HCT116 (cell line): ENCODE measurements around the gene CCNYL1.
"Not testable (repeated sequence)": the region's sequence is repeated elsewhere in the genome, so short reads cannot be mapped to it uniquely, and the experiment has no call there.

Source experiments
- ELF1 ChIP-seq: IDR thresholded peaks from 2 replicates; pipeline ENCODE4 v1.6.1; 2012; ENCODE audit warnings: low read depth, borderline replicate concordance
- EZH2 ChIP-seq: fragments of 200-600 bp; sonication (generic); IDR thresholded peaks from 2 replicates; pipeline ENCODE4 v1.6.1; 2017; ENCODE audit warnings: antibody characterized with exemption, mixed run types
- JUND ChIP-seq: IDR thresholded peaks from 2 replicates; pipeline ENCODE4 v1.6.1; 2012
- POLR2A ChIP-seq: IDR thresholded peaks from 2 replicates; pipeline ENCODE4 v1.7.0; 2011; ENCODE audit warnings: borderline replicate concordance; ENCODE audit not compliant: insufficient read depth, insufficient read length; ENCODE audit errors: extremely low read depth
- POLR2AphosphoS5 ChIP-seq: IDR thresholded peaks from 2 replicates; pipeline ENCODE4 v1.6.1; 2011; ENCODE audit warnings: mild to moderate bottlenecking, low read depth, low read length, moderate library complexity
- RAD21 ChIP-seq: IDR thresholded peaks from 2 replicates; pipeline ENCODE4 v1.6.1; 2012; ENCODE audit warnings: low read depth, mild to moderate bottlenecking
- SIN3A ChIP-seq: IDR thresholded peaks from 2 replicates; pipeline ENCODE4 v1.6.1; 2012; ENCODE audit warnings: low read depth
- SP1 ChIP-seq: IDR thresholded peaks from 2 replicates; pipeline ENCODE4 v1.6.1; 2012; ENCODE audit warnings: low read depth
- TF ChIP-seq, protein P1 (sequence below), 3 experiments: fragments of 200-600 bp in 1 of 3; sonication (generic) in 1 of 3; IDR thresholded peaks in 2 of 3; conservative IDR thresholded peaks in 1 of 3; 2 replicates each; pipeline ENCODE4 v1.5.1; 2012 to 2017; ENCODE audit warnings: low read depth in 2 of 3, low read length in 2 of 3, antibody characterized with exemption in 1 of 3, borderline replicate concordance in 1 of 3, control low read depth in 1 of 3, mild to moderate bottlenecking in 1 of 3, mixed read lengths in 1 of 3, mixed run types in 1 of 3, moderate library complexity in 1 of 3; ENCODE audit not compliant: insufficient read depth in 1 of 3
- TF ChIP-seq, protein P2 (sequence below): IDR thresholded peaks from 2 replicates; pipeline ENCODE4 v1.6.1; 2011; ENCODE audit warnings: mild to moderate bottlenecking, low read length, moderate library complexity; ENCODE audit not compliant: insufficient replicate concordance; ENCODE audit errors: extremely low read depth
- TF ChIP-seq, protein P3 (sequence below): IDR thresholded peaks from 2 replicates; pipeline ENCODE4 v1.6.1; 2012

DNA sequence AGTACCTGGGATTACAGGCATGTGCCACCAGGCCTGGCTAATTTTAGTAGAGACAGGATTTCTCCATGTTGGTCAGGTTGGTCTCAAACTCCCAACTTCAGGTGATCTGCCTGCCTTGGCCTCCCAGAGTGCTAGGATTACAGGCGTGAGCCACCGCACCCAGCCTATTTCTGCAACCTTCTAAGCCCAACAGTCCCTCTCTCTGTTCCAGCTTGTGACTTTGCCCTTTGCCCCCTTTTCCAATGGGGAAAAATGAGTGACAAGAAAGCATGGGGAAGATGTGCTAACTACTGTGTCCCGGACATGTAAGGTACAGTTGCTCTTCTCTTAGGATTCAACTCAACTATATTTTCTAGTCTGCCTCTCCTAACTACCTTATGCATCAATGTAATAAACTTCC is 50.0 kb downstream of the CCNYL1 start:
- TF ChIP-seq, protein P1, sequence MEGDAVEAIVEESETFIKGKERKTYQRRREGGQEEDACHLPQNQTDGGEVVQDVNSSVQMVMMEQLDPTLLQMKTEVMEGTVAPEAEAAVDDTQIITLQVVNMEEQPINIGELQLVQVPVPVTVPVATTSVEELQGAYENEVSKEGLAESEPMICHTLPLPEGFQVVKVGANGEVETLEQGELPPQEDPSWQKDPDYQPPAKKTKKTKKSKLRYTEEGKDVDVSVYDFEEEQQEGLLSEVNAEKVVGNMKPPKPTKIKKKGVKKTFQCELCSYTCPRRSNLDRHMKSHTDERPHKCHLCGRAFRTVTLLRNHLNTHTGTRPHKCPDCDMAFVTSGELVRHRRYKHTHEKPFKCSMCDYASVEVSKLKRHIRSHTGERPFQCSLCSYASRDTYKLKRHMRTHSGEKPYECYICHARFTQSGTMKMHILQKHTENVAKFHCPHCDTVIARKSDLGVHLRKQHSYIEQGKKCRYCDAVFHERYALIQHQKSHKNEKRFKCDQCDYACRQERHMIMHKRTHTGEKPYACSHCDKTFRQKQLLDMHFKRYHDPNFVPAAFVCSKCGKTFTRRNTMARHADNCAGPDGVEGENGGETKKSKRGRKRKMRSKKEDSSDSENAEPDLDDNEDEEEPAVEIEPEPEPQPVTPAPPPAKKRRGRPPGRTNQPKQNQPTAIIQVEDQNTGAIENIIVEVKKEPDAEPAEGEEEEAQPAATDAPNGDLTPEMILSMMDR (IDR thresholded peaks at IDR 0.05 in 2 of 3, conservative IDR thresholded peaks at IDR 0.05 in 1 of 3; ENCODE audit: borderline replicate concordance in 1 of 3, insufficient read depth in 1 of 3, low read depth in 2 of 3, low read length in 2 of 3): not testable (repeated sequence)
- TF ChIP-seq POLR2A, EZH2, POLR2AphosphoS5, SP1, RAD21, JUND, ELF1, SIN3A: not testable (repeated sequence)
- TF ChIP-seq, protein P2, sequence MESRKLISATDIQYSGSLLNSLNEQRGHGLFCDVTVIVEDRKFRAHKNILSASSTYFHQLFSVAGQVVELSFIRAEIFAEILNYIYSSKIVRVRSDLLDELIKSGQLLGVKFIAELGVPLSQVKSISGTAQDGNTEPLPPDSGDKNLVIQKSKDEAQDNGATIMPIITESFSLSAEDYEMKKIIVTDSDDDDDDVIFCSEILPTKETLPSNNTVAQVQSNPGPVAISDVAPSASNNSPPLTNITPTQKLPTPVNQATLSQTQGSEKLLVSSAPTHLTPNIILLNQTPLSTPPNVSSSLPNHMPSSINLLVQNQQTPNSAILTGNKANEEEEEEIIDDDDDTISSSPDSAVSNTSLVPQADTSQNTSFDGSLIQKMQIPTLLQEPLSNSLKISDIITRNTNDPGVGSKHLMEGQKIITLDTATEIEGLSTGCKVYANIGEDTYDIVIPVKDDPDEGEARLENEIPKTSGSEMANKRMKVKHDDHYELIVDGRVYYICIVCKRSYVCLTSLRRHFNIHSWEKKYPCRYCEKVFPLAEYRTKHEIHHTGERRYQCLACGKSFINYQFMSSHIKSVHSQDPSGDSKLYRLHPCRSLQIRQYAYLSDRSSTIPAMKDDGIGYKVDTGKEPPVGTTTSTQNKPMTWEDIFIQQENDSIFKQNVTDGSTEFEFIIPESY: not testable (repeated sequence)
- TF ChIP-seq, protein P3, sequence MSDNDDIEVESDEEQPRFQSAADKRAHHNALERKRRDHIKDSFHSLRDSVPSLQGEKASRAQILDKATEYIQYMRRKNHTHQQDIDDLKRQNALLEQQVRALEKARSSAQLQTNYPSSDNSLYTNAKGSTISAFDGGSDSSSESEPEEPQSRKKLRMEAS: not testable (repeated sequence)
